GM23338 (cell line): Measurements from ENCODE around the gene TMEM245. TPM values are rescaled to one million over a fixed set of nuclear protein-coding genes. Genes with fewer than 3 reads are reported as not detected.

Experiments used
- ATAC-seq: fragments of 200-7000 bp; cut with Tn5 transposase; 3 replicates; pipeline ENCODE4 v1.9.1; 2020
- DNase-seq: peaks from one replicate; pipeline ENCODE4 v3.0.0-alpha.2; 2015; ENCODE audit warnings: low spot score
- H2AFZ ChIP-seq: fragments of 200-600 bp; sonication (generic); 2 replicates; pipeline ENCODE4 v1.8.0; 2016; ENCODE audit warnings: antibody characterized with exemption, mild to moderate bottlenecking, moderate library complexity
- H3F3A ChIP-seq: fragments of 200-600 bp; sonication (generic); replicated peaks from 2 replicates; pipeline ENCODE4 v1.8.0; 2017; ENCODE audit warnings: antibody characterized with exemption, mixed run types, low read depth
- H3K27ac ChIP-seq: fragments of 200-600 bp; sonication (generic); 2 replicates; pipeline ENCODE4 v1.6.1; 2016; ENCODE audit warnings: low read depth
- H3K27me3 ChIP-seq: fragments of 200-600 bp; sonication (generic); 2 replicates; pipeline ENCODE4 v1.8.0; 2016; ENCODE audit warnings: mild to moderate bottlenecking, mixed run types, moderate library complexity; ENCODE audit not compliant: insufficient read depth
- H3K36me3 ChIP-seq: fragments of 200-600 bp; sonication (generic); 2 replicates; pipeline ENCODE4 v1.8.0; 2016; ENCODE audit warnings: mild to moderate bottlenecking; ENCODE audit not compliant: insufficient read depth
- H3K4me1 ChIP-seq: fragments of 200-600 bp; sonication (generic); 2 replicates; pipeline ENCODE4 v1.8.0; 2016; ENCODE audit warnings: mild to moderate bottlenecking, moderate library complexity; ENCODE audit not compliant: insufficient read depth
- H3K4me2 ChIP-seq: fragments of 200-600 bp; sonication (generic); 2 replicates; pipeline ENCODE4 v1.7.1; 2017; ENCODE audit warnings: mixed run types
- H3K4me3 ChIP-seq: fragments of 200-600 bp; sonication (generic); 2 replicates; pipeline ENCODE4 v1.6.1; 2016; ENCODE audit warnings: mixed run types
- H3K79me2 ChIP-seq: fragments of 200-600 bp; sonication (generic); replicated peaks from 2 replicates; pipeline ENCODE4 v1.8.0; 2017; ENCODE audit warnings: mild to moderate bottlenecking; ENCODE audit not compliant: insufficient read depth
- H3K9me2 ChIP-seq: fragments of 200-600 bp; sonication (generic); 2 replicates; pipeline ENCODE4 v1.8.0; 2017; ENCODE audit not compliant: insufficient read depth
- H4K20me1 ChIP-seq: fragments of 200-600 bp; sonication (generic); replicated peaks from 2 replicates; pipeline ENCODE4 v1.8.0; 2017; ENCODE audit warnings: mild to moderate bottlenecking; ENCODE audit not compliant: insufficient read depth
- H3K27ac Mint-ChIP-seq: 2 replicates; pipeline ENCODE4 v1.8.0; 2020; ENCODE audit warnings: inconsistent platforms, mild to moderate bottlenecking, moderate library complexity, mixed read lengths
- H3K27me3 Mint-ChIP-seq: 3 replicates; pipeline ENCODE4 v1.8.0; 2022; ENCODE audit warnings: low read depth, mild to moderate bottlenecking, moderate library complexity, mixed read lengths, inconsistent platforms; ENCODE audit not compliant: insufficient read depth, poor library complexity
- H3K36me3 Mint-ChIP-seq: 3 replicates; pipeline ENCODE4 v1.8.0; 2021; ENCODE audit warnings: low read depth, mild to moderate bottlenecking, inconsistent platforms, moderate library complexity, mixed read lengths
- H3K4me1 Mint-ChIP-seq: 3 replicates; pipeline ENCODE4 v1.8.0; 2020; ENCODE audit warnings: mild to moderate bottlenecking, inconsistent platforms, mixed read lengths
- H3K4me3 Mint-ChIP-seq: 3 replicates; pipeline ENCODE4 v1.8.0; 2021; ENCODE audit warnings: moderate library complexity, mild to moderate bottlenecking, inconsistent platforms, mixed read lengths
- H3K9me3 Mint-ChIP-seq: 3 replicates; pipeline ENCODE4 v1.8.0; 2020; ENCODE audit warnings: moderate library complexity, mild to moderate bottlenecking, inconsistent platforms, mixed read lengths
- CREB1 ChIP-seq: fragments of 250-450 bp; sonication (Bioruptor Pico); IDR thresholded peaks from 2 replicates; pipeline ENCODE4 v1.5.0; 2020; ENCODE audit warnings: low read depth, mild to moderate bottlenecking, moderate library complexity
- ETS1 ChIP-seq: IDR thresholded peaks from 2 replicates; pipeline ENCODE4 v1.6.1; 2016; ENCODE audit warnings: antibody characterized with exemption
- EZH2 ChIP-seq: fragments of 200-600 bp; sonication (generic); IDR thresholded peaks from one replicate; pipeline ENCODE4 v1.8.0; 2017; ENCODE audit warnings: antibody characterized with exemption, mild to moderate bottlenecking, low read depth; ENCODE audit not compliant: unreplicated experiment
- EZH2phosphoT487 ChIP-seq: fragments of 200-600 bp; sonication (generic); IDR thresholded peaks from one replicate; pipeline ENCODE4 v1.8.1; 2018; ENCODE audit warnings: antibody characterized with exemption; ENCODE audit not compliant: unreplicated experiment
- JUNB ChIP-seq: IDR thresholded peaks from one replicate; pipeline ENCODE4 v1.6.1; 2016; ENCODE audit warnings: antibody characterized with exemption; ENCODE audit not compliant: unreplicated experiment
- NANOG ChIP-seq: IDR thresholded peaks from 2 replicates; pipeline ENCODE4 v1.6.1; 2016; ENCODE audit warnings: antibody characterized with exemption, borderline replicate concordance
- POLR2AphosphoS5 ChIP-seq: IDR thresholded peaks from 2 replicates; pipeline ENCODE4 v1.6.1; 2016; ENCODE audit warnings: antibody characterized with exemption, low read depth
- STAT1 ChIP-seq: IDR thresholded peaks from one replicate; pipeline ENCODE4 v1.6.1; 2016; ENCODE audit warnings: antibody characterized with exemption; ENCODE audit not compliant: unreplicated experiment
- ZNF114 ChIP-seq: fragments of 250-450 bp; sonication (Bioruptor Pico); IDR thresholded peaks from 2 replicates; pipeline ENCODE4 v1.5.0; 2020; ENCODE audit warnings: mild to moderate bottlenecking, moderate library complexity
- ZNF331 ChIP-seq: fragments of 250-450 bp; sonication (Bioruptor Pico); IDR thresholded peaks from 2 replicates; pipeline ENCODE4 v1.5.0; 2020; ENCODE audit warnings: low read depth, mild to moderate bottlenecking, moderate library complexity
- polyA plus RNA-seq: library from polyadenylated mRNA; unstranded; fragments of >200 nt; fragmentation: Nextera tagmentation; extraction: Ambion mirVana; gene quantifications from 2 replicates; pipeline ENCODE4 v1.2.1, GENCODE V29; 2016
- total RNA-seq: library from RNA; depleted of rRNA; stranded (reverse); fragments of >200 nt; shearing (Covaris generic); gene quantifications from 2 replicates; pipeline ENCODE4 v1.2.3, GENCODE V29; 2014
- TF ChIP-seq, protein P1 (sequence below), 2 experiments: fragments of 200-600 bp in 1 of 2; sonication (generic) in 1 of 2; conservative IDR thresholded peaks; 2 replicates each; pipeline versions ENCODE4 v1.5.1 to v1.6.1; 2016 to 2017; ENCODE audit warnings: antibody characterized with exemption in 2 of 2, low read depth in 2 of 2, mild to moderate bottlenecking in 2 of 2, moderate library complexity in 1 of 2
- TF ChIP-seq, protein P2 (sequence below): fragments of 250-450 bp; sonication (Bioruptor Pico); IDR thresholded peaks from 2 replicates; pipeline ENCODE4 v1.5.0; 2020; ENCODE audit warnings: mild to moderate bottlenecking, moderate library complexity

The TMEM245 gene
- total and polyA plus RNA-seq, 2 experiments from 2014 or later = 17.3 to 64.1 TPM

DNA sequence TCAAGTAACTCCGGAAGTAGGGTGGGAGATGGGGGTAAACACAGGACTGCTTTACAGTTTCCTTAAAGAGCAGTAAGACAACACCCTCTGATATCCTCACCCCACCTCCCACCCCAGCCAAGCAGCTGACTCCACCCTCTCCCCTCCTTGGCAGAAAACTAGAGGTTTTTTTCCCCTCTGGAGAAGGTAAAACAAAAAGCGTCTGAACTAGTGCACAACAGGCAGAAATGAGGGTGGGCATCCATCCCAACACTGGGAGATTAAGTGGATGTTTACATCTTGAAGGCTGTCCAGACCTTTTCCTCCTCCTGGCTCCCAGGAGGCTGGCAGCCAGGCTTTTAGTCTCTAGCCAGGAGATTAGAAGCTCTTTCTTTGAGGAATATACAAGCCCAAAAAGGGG is 92.6 kb downstream of the TMEM245 start (continued):
- TF ChIP-seq, protein P1, sequence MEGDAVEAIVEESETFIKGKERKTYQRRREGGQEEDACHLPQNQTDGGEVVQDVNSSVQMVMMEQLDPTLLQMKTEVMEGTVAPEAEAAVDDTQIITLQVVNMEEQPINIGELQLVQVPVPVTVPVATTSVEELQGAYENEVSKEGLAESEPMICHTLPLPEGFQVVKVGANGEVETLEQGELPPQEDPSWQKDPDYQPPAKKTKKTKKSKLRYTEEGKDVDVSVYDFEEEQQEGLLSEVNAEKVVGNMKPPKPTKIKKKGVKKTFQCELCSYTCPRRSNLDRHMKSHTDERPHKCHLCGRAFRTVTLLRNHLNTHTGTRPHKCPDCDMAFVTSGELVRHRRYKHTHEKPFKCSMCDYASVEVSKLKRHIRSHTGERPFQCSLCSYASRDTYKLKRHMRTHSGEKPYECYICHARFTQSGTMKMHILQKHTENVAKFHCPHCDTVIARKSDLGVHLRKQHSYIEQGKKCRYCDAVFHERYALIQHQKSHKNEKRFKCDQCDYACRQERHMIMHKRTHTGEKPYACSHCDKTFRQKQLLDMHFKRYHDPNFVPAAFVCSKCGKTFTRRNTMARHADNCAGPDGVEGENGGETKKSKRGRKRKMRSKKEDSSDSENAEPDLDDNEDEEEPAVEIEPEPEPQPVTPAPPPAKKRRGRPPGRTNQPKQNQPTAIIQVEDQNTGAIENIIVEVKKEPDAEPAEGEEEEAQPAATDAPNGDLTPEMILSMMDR (conservative IDR thresholded peaks at IDR 0.05; ENCODE audit: low read depth in 2 of 2) = no peak
- no peak for TF ChIP-seq ZNF331 (CRISPR knock-in tag)
- TF ChIP-seq EZH2 = no peak
- TF ChIP-seq POLR2AphosphoS5 = no peak
- no peak for TF ChIP-seq STAT1
- TF ChIP-seq ETS1 = no peak
- TF ChIP-seq NANOG = no peak
- no peak for TF ChIP-seq JUNB
- TF ChIP-seq ZNF114 (CRISPR knock-in tag) = no peak

DNA sequence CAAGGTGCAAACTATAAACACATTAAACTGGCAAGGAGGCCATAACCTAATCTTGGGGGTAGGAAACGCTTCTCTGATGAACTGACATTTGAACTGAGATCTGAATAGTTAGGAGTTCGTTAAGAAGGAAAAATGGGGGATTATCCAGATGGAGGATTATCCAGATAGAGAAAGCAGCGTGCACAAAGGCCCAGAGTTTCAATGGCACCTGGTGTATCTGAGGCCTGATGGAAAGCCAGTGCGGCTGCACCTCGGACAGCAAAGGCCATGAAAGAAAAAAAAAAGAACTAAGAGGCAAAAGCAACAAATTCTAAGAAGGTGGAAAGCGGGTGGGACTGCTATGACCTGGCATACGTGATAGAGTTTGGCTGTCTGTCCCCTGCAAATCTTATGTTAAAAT is 93.4 kb downstream of the TMEM245 start:
- Mint-ChIP-seq H3K27ac (no peak overlapping the region), H3K4me1 (peaks cover 8% of the 10 kb centered on the region; the same call in 2 of the 3 replicates), H3K27me3 (peaks cover 5% of the 10 kb centered on the region), H3K36me3 (peaks cover 4% of the 10 kb centered on the region; the same call in 2 of the 3 replicates), H3K9me3 (no peaks in the 10 kb centered on the region; the same call in 2 of the 3 replicates), H3K4me3 (no peak overlapping the region)
- Histone ChIP-seq H3K36me3 (no peaks in the 10 kb centered on the region), H3K27ac (no peak overlapping the region), H3F3A (no peaks in the 10 kb centered on the region), H3K79me2 (peaks cover 17% of the 10 kb centered on the region), H3K4me2 (no peak overlapping the region), H4K20me1 (peaks cover 7% of the 10 kb centered on the region; the same call in 1 of the 2 replicates), H3K9me2 (no peaks in the 10 kb centered on the region), H3K27me3 (no peaks in the 10 kb centered on the region), H3K4me1 (no peaks in the 10 kb centered on the region), H2AFZ (no peak overlapping the region), H3K4me3 (no peak overlapping the region)
- no peak for TF ChIP-seq STAT1
- TF ChIP-seq ZNF331 (CRISPR knock-in tag) = no peak
- no peak for TF ChIP-seq EZH2phosphoT487
- TF ChIP-seq, protein P1 (conservative IDR thresholded peaks at IDR 0.05; ENCODE audit: low read depth in 2 of 2) = no peak
- TF ChIP-seq, protein P2, sequence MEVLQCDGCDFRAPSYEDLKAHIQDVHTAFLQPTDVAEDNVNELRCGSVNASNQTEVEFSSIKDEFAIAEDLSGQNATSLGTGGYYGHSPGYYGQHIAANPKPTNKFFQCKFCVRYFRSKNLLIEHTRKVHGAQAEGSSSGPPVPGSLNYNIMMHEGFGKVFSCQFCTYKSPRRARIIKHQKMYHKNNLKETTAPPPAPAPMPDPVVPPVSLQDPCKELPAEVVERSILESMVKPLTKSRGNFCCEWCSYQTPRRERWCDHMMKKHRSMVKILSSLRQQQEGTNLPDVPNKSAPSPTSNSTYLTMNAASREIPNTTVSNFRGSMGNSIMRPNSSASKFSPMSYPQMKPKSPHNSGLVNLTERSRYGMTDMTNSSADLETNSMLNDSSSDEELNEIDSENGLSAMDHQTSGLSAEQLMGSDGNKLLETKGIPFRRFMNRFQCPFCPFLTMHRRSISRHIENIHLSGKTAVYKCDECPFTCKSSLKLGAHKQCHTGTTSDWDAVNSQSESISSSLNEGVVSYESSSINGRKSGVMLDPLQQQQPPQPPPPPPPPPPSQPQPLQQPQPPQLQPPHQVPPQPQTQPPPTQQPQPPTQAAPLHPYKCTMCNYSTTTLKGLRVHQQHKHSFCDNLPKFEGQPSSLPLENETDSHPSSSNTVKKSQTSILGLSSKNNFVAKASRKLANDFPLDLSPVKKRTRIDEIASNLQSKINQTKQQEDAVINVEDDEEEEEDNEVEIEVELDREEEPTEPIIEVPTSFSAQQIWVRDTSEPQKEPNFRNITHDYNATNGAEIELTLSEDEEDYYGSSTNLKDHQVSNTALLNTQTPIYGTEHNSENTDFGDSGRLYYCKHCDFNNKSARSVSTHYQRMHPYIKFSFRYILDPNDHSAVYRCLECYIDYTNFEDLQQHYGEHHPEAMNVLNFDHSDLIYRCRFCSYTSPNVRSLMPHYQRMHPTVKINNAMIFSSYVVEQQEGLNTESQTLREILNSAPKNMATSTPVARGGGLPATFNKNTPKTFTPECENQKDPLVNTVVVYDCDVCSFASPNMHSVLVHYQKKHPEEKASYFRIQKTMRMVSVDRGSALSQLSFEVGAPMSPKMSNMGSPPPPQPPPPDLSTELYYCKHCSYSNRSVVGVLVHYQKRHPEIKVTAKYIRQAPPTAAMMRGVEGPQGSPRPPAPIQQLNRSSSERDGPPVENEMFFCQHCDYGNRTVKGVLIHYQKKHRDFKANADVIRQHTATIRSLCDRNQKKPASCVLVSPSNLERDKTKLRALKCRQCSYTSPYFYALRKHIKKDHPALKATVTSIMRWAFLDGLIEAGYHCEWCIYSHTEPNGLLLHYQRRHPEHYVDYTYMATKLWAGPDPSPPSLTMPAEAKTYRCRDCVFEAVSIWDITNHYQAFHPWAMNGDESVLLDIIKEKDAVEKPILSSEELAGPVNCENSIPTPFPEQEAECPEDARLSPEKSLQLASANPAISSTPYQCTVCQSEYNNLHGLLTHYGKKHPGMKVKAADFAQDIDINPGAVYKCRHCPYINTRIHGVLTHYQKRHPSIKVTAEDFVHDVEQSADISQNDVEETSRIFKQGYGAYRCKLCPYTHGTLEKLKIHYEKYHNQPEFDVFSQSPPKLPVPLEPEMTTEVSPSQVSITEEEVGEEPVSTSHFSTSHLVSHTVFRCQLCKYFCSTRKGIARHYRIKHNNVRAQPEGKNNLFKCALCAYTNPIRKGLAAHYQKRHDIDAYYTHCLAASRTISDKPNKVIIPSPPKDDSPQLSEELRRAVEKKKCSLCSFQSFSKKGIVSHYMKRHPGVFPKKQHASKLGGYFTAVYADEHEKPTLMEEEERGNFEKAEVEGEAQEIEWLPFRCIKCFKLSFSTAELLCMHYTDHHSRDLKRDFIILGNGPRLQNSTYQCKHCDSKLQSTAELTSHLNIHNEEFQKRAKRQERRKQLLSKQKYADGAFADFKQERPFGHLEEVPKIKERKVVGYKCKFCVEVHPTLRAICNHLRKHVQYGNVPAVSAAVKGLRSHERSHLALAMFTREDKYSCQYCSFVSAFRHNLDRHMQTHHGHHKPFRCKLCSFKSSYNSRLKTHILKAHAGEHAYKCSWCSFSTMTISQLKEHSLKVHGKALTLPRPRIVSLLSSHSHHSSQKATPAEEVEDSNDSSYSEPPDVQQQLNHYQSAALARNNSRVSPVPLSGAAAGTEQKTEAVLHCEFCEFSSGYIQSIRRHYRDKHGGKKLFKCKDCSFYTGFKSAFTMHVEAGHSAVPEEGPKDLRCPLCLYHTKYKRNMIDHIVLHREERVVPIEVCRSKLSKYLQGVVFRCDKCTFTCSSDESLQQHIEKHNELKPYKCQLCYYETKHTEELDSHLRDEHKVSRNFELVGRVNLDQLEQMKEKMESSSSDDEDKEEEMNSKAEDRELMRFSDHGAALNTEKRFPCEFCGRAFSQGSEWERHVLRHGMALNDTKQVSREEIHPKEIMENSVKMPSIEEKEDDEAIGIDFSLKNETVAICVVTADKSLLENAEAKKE = no peak
- TF ChIP-seq CREB1 (CRISPR knock-in tag) = no peak
- TF ChIP-seq EZH2 = no peak
- ATAC-seq (no peak), DNase-seq (no peak)
